A549 (cell line): ENCODE data around the gene JOSD2. TPM values are rescaled to one million over a fixed set of nuclear protein-coding genes. Genes with fewer than 3 reads are reported as not detected.

ENCODE experiments used
- ATAC-seq, 2 experiments: fragments of 200-7000 bp in 1 of 2; fragments of >200 bp in 1 of 2; cut with Nextera tagmentation in 1 of 2; cut with Tn5 transposase in 1 of 2; 3 replicates each; pipeline versions ENCODE4 v1.8.0 to v1.9.1; 2018 to 2020; ENCODE audit warnings: mild to moderate bottlenecking in 1 of 2, moderate library complexity in 1 of 2
- CTCF ChIA-PET: fragments of 300-600 bp; sonication (Branson Sonifier 250); formaldehyde crosslinking; extraction: SDS; loops from one replicate; lab custom pipeline; 2021; ENCODE audit warnings: antibody characterized with exemption, inconsistent platforms; lab: Yijun Ruan, JAX
- POLR2A ChIA-PET: fragments of 350-600 bp; formaldehyde crosslinking; extraction: SDS; loops from one replicate; lab custom pipeline; 2021; ENCODE audit warnings: antibody characterized with exemption, inconsistent platforms; lab: Yijun Ruan, JAX
- DNase-seq, 2 experiments: peaks; one replicate each; pipeline versions ENCODE4 v3.0.0 to v3.0.0-alpha.2; 2011 to 2016; ENCODE audit warnings: low read depth in 1 of 2, low spot score in 1 of 2
- FAIRE-seq: peaks from 2 replicates; lab custom pipeline; 2011; peaks lifted over from hg19 to GRCh38; lab: Jason Lieb, UNC
- H3K27ac ChIP-seq, 2 experiments: fragments of >200 bp; sonication (Bioruptor Twin); formaldehyde crosslinking; 3 replicates each; pipeline ENCODE4 v1.5.1; 2016 to 2017
- H3K4me1 ChIP-seq: fragments of >200 bp; sonication (Bioruptor Twin); formaldehyde crosslinking; 3 replicates; pipeline ENCODE4 v1.6.1; 2016
- H3K4me2 ChIP-seq: fragments of >200 bp; sonication (Bioruptor Twin); formaldehyde crosslinking; 3 replicates; pipeline ENCODE4 v1.6.1; 2016
- H3K4me3 ChIP-seq: fragments of >200 bp; sonication (Bioruptor Twin); formaldehyde crosslinking; 3 replicates; pipeline ENCODE4 v1.5.1; 2016
- H3K9me3 ChIP-seq: fragments of >200 bp; sonication (Bioruptor Twin); formaldehyde crosslinking; 3 replicates; pipeline ENCODE4 v1.6.1; 2016
- ATOH8 ChIP-seq: fragments of 250-450 bp; sonication (Bioruptor Pico); IDR thresholded peaks from 2 replicates; pipeline ENCODE4 v1.5.0; 2020; ENCODE audit warnings: low read depth, mild to moderate bottlenecking, moderate library complexity
- BCL3 ChIP-seq: fragments of >200 bp; sonication (Bioruptor Twin); formaldehyde crosslinking; IDR thresholded peaks from 3 replicates; pipeline ENCODE4 v1.6.1; 2016
- CBX2 ChIP-seq: fragments of 200-600 bp; sonication (generic); IDR thresholded peaks from 2 replicates; pipeline ENCODE4 v1.6.1; 2016; ENCODE audit warnings: low read depth, mild to moderate bottlenecking, borderline replicate concordance
- CBX8 ChIP-seq: fragments of 200-600 bp; sonication (generic); IDR thresholded peaks from 2 replicates; pipeline ENCODE4 v1.6.1; 2016
- CEBPB ChIP-seq, 2 experiments: fragments of >200 bp in 1 of 2; sonication (Bioruptor Twin) in 1 of 2; formaldehyde crosslinking in 1 of 2; IDR thresholded peaks; 2 replicates each; pipeline ENCODE4 v1.6.1; 2012 to 2016
- CHD4 ChIP-seq: fragments of 200-600 bp; sonication (generic); IDR thresholded peaks from 2 replicates; pipeline ENCODE4 v1.6.1; 2016; ENCODE audit warnings: antibody characterized with exemption, mild to moderate bottlenecking, borderline replicate concordance
- EHF ChIP-seq: fragments of 250-450 bp; sonication (Bioruptor Pico); IDR thresholded peaks from 2 replicates; pipeline ENCODE4 v1.5.0; 2020; ENCODE audit warnings: mild to moderate bottlenecking
- EHMT2 ChIP-seq: fragments of 200-600 bp; sonication (generic); IDR thresholded peaks from 2 replicates; pipeline ENCODE4 v1.6.1; 2016; ENCODE audit warnings: antibody characterized with exemption, low read depth, mild to moderate bottlenecking, moderate library complexity
- EP300 ChIP-seq, 2 experiments: fragments of >200 bp; sonication (Bioruptor Twin); formaldehyde crosslinking; IDR thresholded peaks; 2 replicates in 1 of 2; 3 replicates in 1 of 2; pipeline ENCODE4 v1.6.1; 2016 to 2017
- ESRRA ChIP-seq: fragments of 150-350 bp; IDR thresholded peaks from 2 replicates; pipeline ENCODE4 v1.6.1; 2014; ENCODE audit warnings: mild to moderate bottlenecking, low read length, borderline replicate concordance
- FOSB ChIP-seq: fragments of 250-450 bp; sonication (Bioruptor Pico); IDR thresholded peaks from 2 replicates; pipeline ENCODE4 v1.5.0; 2020; ENCODE audit warnings: mild to moderate bottlenecking, moderate library complexity
- FOSL2 ChIP-seq, 2 experiments: fragments of 450-650 bp in 1 of 2; fragments of >200 bp in 1 of 2; sonication (Bioruptor Twin) in 1 of 2; formaldehyde crosslinking; IDR thresholded peaks; 2 replicates each; pipeline versions ENCODE4 v1.5.0 to v1.6.1; 2016 to 2020; ENCODE audit warnings: mild to moderate bottlenecking in 1 of 2, moderate library complexity in 1 of 2
- GATA3 ChIP-seq: IDR thresholded peaks from 2 replicates; pipeline ENCODE4 v1.6.1; 2012; ENCODE audit warnings: borderline replicate concordance
- HDAC2 ChIP-seq: fragments of 200-600 bp; sonication (generic); IDR thresholded peaks from 2 replicates; pipeline ENCODE4 v1.6.1; 2016
- HOXB13 ChIP-seq: fragments of 250-450 bp; sonication (Bioruptor Pico); IDR thresholded peaks from 2 replicates; pipeline ENCODE4 v1.5.0; 2020; ENCODE audit warnings: low read depth, mild to moderate bottlenecking, moderate library complexity
- JUN ChIP-seq, 2 experiments: fragments of >200 bp; sonication (Bioruptor Twin); formaldehyde crosslinking; IDR thresholded peaks; 2 replicates in 1 of 2; 3 replicates in 1 of 2; pipeline ENCODE4 v1.6.1; 2016 to 2017
- KDM1A ChIP-seq: fragments of 200-600 bp; sonication (generic); IDR thresholded peaks from 2 replicates; pipeline ENCODE4 v1.6.1; 2016; ENCODE audit warnings: low read depth, mild to moderate bottlenecking
- KDM5A ChIP-seq: fragments of 200-600 bp; sonication (generic); IDR thresholded peaks from 2 replicates; pipeline ENCODE4 v1.6.1; 2016; ENCODE audit warnings: antibody characterized with exemption, mild to moderate bottlenecking
- MAFK ChIP-seq: fragments of 450-650 bp; IDR thresholded peaks from 2 replicates; pipeline ENCODE4 v1.6.1; 2014; ENCODE audit not compliant: partially characterized antibody
- MAX ChIP-seq: IDR thresholded peaks from 2 replicates; pipeline ENCODE4 v1.6.1; 2012
- NR3C1 ChIP-seq: fragments of >200 bp; sonication (Bioruptor Twin); formaldehyde crosslinking; IDR thresholded peaks from 3 replicates; pipeline ENCODE4 v1.6.1; 2017
- PHF8 ChIP-seq: fragments of 200-600 bp; sonication (generic); IDR thresholded peaks from 2 replicates; pipeline ENCODE4 v1.6.1; 2016; ENCODE audit warnings: low read depth, mild to moderate bottlenecking, antibody characterized with exemption, moderate library complexity, borderline replicate concordance
- POLR2AphosphoS2 ChIP-seq: conservative IDR thresholded peaks from 2 replicates; pipeline ENCODE4 v1.6.1; 2012; ENCODE audit warnings: low read length, improper control_type of control experiment, inconsistent platforms
- RAD21 ChIP-seq, 2 experiments: fragments of >200 bp in 1 of 2; sonication (Bioruptor Twin) in 1 of 2; formaldehyde crosslinking in 1 of 2; IDR thresholded peaks in 1 of 2; conservative IDR thresholded peaks in 1 of 2; 2 replicates in 1 of 2; 3 replicates in 1 of 2; pipeline ENCODE4 v1.6.1; 2012 to 2018; ENCODE audit warnings: inconsistent platforms in 1 of 2
- RARB ChIP-seq: fragments of 250-450 bp; sonication (Bioruptor Pico); IDR thresholded peaks from 2 replicates; pipeline ENCODE4 v1.8.0; 2021; ENCODE audit warnings: mild to moderate bottlenecking, moderate library complexity
- RCOR1 ChIP-seq: fragments of 150-350 bp; IDR thresholded peaks from 2 replicates; pipeline ENCODE4 v1.6.1; 2014; ENCODE audit warnings: antibody characterized with exemption, low read length, low read depth
- RFX5 ChIP-seq: fragments of 450-650 bp; IDR thresholded peaks from 2 replicates; pipeline ENCODE4 v1.7.1; 2014; ENCODE audit warnings: antibody characterized with exemption, mild to moderate bottlenecking, moderate library complexity
- SMC3 ChIP-seq: fragments of >200 bp; sonication (Bioruptor Twin); formaldehyde crosslinking; IDR thresholded peaks from 3 replicates; pipeline ENCODE4 v1.6.1; 2018; ENCODE audit warnings: inconsistent platforms
- TFCP2L1 ChIP-seq: fragments of 250-450 bp; sonication (Bioruptor Pico); IDR thresholded peaks from 2 replicates; pipeline ENCODE4 v1.5.0; 2021; ENCODE audit warnings: mild to moderate bottlenecking
- USF2 ChIP-seq: fragments of 450-650 bp; IDR thresholded peaks from 2 replicates; pipeline ENCODE4 v1.6.1; 2014; ENCODE audit warnings: antibody characterized with exemption
- ZC3H11A ChIP-seq: fragments of 450-650 bp; IDR thresholded peaks from 2 replicates; pipeline ENCODE4 v1.6.1; 2014; ENCODE audit warnings: antibody characterized with exemption, mild to moderate bottlenecking
- ZSCAN20 ChIP-seq: fragments of 250-450 bp; sonication (Bioruptor Pico); IDR thresholded peaks from 2 replicates; pipeline ENCODE4 v1.8.0; 2022; ENCODE audit warnings: mild to moderate bottlenecking, moderate library complexity
- WGBS: methylation state at CpG from one replicate; pipeline ENCODE4 v1.1.6; 2017; ENCODE audit errors: missing lambda C conversion rate; 5-methylcytosine and 5-hydroxymethylcytosine counted together
- polyA plus RNA-seq, 4 experiments: library from polyadenylated mRNA; depleted of rRNA in 3 of 4; stranded (reverse); fragments of >200 nt; fragmentation: RNase III in 1 of 4; extraction: RNeasy Plus Mini Kit Qiagen cat#74134 plus additional on column Dnase treatment in 1 of 4; gene quantifications; 2 replicates in 3 of 4; 3 replicates in 1 of 4; pipeline ENCODE4 v1.2.3, GENCODE V29; 2011 to 2017
- TF ChIP-seq, protein P1 (sequence below): IDR thresholded peaks from 2 replicates; pipeline ENCODE4 v1.6.1; 2012; ENCODE audit warnings: low read depth, borderline replicate concordance
- TF ChIP-seq, protein P2 (sequence below): IDR thresholded peaks from 2 replicates; pipeline ENCODE4 v1.6.1; 2012

The JOSD2 gene
- polyA plus RNA-seq, 2 of the 4 experiments (the other 2 are of a cell fraction): 24.2 to 61.7 TPM

- TF ChIP-seq FOSB (CRISPR knock-in tag) (no peak), RAD21 (conservative IDR thresholded peaks at IDR 0.05 in 1 of 2, IDR thresholded peaks at IDR 0.05 in 1 of 2) (peak; percentile 85 to 92), EP300 (IDR thresholded peaks at IDR 0.05) (no peak), RCOR1 (no peak), NR3C1 (no peak)
- TF ChIP-seq, protein P1, sequence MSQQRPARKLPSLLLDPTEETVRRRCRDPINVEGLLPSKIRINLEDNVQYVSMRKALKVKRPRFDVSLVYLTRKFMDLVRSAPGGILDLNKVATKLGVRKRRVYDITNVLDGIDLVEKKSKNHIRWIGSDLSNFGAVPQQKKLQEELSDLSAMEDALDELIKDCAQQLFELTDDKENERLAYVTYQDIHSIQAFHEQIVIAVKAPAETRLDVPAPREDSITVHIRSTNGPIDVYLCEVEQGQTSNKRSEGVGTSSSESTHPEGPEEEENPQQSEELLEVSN: no peak
- TF ChIP-seq, all 56 proteins: peak for 5
These were observed 49.7 kb downstream of the JOSD2 start (continued) for GRCh38 chr19:50461066-50461875.

DNA sequence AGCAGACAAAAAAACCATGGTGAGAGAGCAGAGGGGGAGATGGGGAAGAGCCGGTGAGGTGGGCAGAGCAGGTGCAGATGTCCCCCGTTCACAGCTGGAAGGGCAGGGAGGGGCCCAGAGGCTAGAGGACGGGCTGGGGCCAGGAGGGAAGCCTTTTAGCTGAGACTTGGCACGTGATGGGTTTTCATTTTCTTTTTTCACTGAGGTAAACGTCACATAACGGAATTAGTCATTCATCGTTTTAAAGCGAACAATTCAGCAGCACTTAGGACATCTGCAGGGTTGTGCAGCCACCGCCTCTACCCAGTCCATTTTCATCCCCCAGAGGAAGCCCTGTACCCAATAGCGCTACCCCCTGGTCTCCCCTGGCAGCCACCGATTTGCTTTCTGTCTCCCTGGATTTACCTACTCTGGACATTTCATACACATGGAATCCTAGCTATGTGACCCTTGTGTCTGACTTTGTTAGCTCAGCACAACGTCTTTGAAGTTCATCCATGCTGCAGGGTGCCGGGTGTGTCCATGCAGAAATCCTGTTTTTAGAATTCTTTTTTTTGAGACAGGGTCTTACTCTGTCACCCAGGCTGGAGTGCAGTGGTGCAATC is 50.7 kb downstream of the JOSD2 start:
- CTCF ChIA-PET: interaction anchor here (0.6 to 7.5 kb wide), 41 partner anchors 10 to 313 kb away, joined by 3 to 175 read pairs (median 6); partner anchors contain the start of genes EMC10, MYBPC2, NAPSA and POLD1
- peak; percentile 46 for FAIRE-seq
- H3K4me3 ChIP-seq: no peak overlapping the region
- WGBS: 2% methylated on average over 13 of the region's 13 CpGs
- H3K4me2 ChIP-seq: peak overlapping the region; percentile 76
- DNase-seq: peak; percentile 84 to 86
- ATAC-seq: peak; percentile 68 to 83
- H3K9me3 ChIP-seq: no peaks in the 10 kb centered on the region
- POLR2A ChIA-PET: interaction anchor here (0.6 to 2.0 kb wide), 4 partner anchors 76 to 323 kb away, joined by 3 to 7 read pairs (median 5); partner anchors contain the start of genes NR1H2 and POLD1
- peak overlapping the region; percentile 30 to 73; a peak in 4 of 6 replicates for H3K27ac ChIP-seq
- H3K4me1 ChIP-seq: peaks cover 16% of the 10 kb centered on the region
- TF ChIP-seq BCL3 (no peak), PHF8 (no peak), FOSL2 (IDR thresholded peaks at IDR 0.05) (no peak), FOSL2 (CRISPR knock-in tag; IDR thresholded peaks at IDR 0.05) (peak; percentile 21; the same call in 1 of the 2 replicates), EP300 (IDR thresholded peaks at IDR 0.05) (no peak), RCOR1 (no peak), CHD4 (no peak), HDAC2 (no peak), ATOH8 (CRISPR knock-in tag) (no peak), KDM5A (no peak), ZSCAN20 (no peak), RAD21 (conservative IDR thresholded peaks at IDR 0.05 in 1 of 2, IDR thresholded peaks at IDR 0.05 in 1 of 2) (peak in 1 of 2 experiments; percentile 33; a peak in 2 of 5 replicates), POLR2AphosphoS2 (no peak), KDM1A (no peak), ESRRA (no peak), JUN (IDR thresholded peaks at IDR 0.05) (no peak), CBX8 (no peak), ZC3H11A (no peak), USF2 (peak; percentile 65), TFCP2L1 (CRISPR knock-in tag) (no peak), NR3C1 (no peak), RFX5 (no peak), SMC3 (peak; percentile 11; the same call in 1 of the 3 replicates), EHMT2 (no peak), GATA3 (no peak), MAFK (peak; percentile 59), MAX (peak; percentile 56; the same call in 1 of the 2 replicates), EHF (no peak), CEBPB (IDR thresholded peaks at IDR 0.05) (no peak), RARB (CRISPR knock-in tag) (no peak), CBX2 (no peak), HOXB13 (no peak)
- TF ChIP-seq, protein P2, sequence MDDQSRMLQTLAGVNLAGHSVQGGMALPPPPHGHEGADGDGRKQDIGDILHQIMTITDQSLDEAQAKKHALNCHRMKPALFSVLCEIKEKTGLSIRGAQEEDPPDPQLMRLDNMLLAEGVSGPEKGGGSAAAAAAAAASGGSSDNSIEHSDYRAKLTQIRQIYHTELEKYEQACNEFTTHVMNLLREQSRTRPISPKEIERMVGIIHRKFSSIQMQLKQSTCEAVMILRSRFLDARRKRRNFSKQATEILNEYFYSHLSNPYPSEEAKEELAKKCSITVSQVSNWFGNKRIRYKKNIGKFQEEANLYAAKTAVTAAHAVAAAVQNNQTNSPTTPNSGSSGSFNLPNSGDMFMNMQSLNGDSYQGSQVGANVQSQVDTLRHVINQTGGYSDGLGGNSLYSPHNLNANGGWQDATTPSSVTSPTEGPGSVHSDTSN: no peak
